ENCODE measurements around the gene LIM2. TPM values are rescaled to one million over a fixed set of nuclear protein-coding genes. Genes with fewer than 3 reads are reported as not detected.

Gene LIM2
- total and polyA plus RNA-seq, 10 donors: not detected

DNA sequence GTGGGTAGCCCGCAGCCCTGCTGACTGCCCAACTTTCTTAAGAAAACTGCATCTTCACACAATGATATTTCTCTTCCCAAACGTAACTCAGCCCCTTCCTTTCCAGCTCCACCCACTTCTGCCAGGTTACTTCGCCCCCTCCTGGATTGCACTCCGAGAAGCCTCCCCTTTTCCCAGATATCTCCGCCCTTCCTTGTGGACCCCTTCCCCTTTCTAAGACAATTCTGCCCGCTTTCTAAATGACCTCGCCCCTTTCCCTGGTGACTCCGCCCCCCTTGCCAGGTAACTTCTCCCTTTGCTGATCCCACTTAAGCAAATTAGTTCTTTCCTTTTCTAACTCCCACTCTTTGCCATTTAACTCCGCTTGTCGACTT lies 48.5 kb downstream of the LIM2 start:
- Histone ChIP-seq H3K27me3 (replicated peaks in 1 of 7) (peaks cover 0 to 12% (median 0%) of the 10 kb centered on the region in 7 donors), H3K4me3 (peak overlapping the region; percentile 61 to 92 (median 72)), H3K36me3 (peaks cover 0 to 4% (median 0%) of the 10 kb centered on the region in 6 donors), H3K9me3 (no peaks in the 10 kb centered on the region), H3K27ac (peak overlapping the region in 7 of 8 donors; percentile 41 to 85 (median 69)), H3K4me1 (peaks cover 9 to 51% (median 26%) of the 10 kb centered on the region in 6 donors)
- intact Hi-C loops (cut with DNase I; ENCODE audit: low total_unique reads): loop anchor here (5.0 kb wide), 1 partner anchor 103 kb away; no protein-coding TSS in a partner anchor
- no peak for DNase-seq
- TF ChIP-seq POLR2A (IDR thresholded peaks at IDR 0.05) (no peak), POLR2AphosphoS5 (IDR thresholded peaks at IDR 0.05) (no peak)
- TF ChIP-seq, protein P1, sequence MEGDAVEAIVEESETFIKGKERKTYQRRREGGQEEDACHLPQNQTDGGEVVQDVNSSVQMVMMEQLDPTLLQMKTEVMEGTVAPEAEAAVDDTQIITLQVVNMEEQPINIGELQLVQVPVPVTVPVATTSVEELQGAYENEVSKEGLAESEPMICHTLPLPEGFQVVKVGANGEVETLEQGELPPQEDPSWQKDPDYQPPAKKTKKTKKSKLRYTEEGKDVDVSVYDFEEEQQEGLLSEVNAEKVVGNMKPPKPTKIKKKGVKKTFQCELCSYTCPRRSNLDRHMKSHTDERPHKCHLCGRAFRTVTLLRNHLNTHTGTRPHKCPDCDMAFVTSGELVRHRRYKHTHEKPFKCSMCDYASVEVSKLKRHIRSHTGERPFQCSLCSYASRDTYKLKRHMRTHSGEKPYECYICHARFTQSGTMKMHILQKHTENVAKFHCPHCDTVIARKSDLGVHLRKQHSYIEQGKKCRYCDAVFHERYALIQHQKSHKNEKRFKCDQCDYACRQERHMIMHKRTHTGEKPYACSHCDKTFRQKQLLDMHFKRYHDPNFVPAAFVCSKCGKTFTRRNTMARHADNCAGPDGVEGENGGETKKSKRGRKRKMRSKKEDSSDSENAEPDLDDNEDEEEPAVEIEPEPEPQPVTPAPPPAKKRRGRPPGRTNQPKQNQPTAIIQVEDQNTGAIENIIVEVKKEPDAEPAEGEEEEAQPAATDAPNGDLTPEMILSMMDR (IDR thresholded peaks at IDR 0.05 in 8 of 11, conservative IDR thresholded peaks at IDR 0.05 in 3 of 11): no peak
- 1 to 2% (median 1%) methylated on average over 10 of the region's 10 CpGs for WGBS, 5 donors

DNA sequence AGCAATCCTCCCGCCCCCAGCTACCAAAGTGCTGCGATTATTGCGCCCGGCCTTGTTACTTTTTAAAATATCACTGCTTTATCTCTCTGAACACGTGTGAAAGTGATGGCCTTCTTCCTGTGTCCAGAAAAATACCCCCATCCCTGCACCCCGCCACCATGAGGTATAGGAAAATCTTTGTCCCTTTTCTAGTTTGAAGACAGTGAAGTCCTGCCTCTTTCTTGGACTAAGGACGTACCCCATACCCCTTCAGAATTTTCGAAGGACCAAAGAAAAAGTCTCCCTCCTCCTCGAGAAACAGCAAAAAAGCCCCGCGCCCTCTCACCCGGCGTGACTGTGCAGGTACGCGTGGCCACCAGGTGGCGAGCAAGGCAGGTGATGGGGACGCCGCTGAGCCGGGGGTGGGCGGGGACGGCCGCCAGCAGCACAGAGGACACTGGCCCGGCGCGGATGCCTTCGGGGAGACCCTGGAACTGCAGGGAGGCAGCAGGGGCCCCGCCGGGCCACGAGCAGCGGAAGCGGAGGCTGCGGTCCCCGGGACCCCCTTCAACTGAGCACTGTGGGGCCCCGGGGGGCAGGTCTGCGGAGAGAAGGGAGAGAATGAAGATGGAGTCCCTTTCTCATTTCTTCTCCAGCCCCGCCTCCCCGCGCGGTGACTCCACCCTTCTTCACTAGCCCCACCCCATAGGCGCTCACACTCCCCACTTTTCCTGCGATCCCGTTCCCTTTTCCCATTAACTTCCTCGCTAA lies 49.0 kb downstream of the LIM2 start:
- TF ChIP-seq POLR2A (IDR thresholded peaks at IDR 0.05) (no peak), POLR2AphosphoS5 (IDR thresholded peaks at IDR 0.05) (peak in 2 of 3 donors; percentile 49 to 51)
- TF ChIP-seq, protein P1 (IDR thresholded peaks at IDR 0.05 in 8 of 11, conservative IDR thresholded peaks at IDR 0.05 in 3 of 11): peak; percentile 80 to 95 (median 89)
- peak overlapping the region in 7 of 8 donors; percentile 41 to 85 (median 69) for H3K27ac ChIP-seq
- peak; percentile 96 for DNase-seq
- no peaks in the 10 kb centered on the region for H3K9me3 ChIP-seq
- intact Hi-C loops (cut with DNase I; ENCODE audit: low total_unique reads): loop anchor here (5.0 kb wide), 1 partner anchor 104 kb away; no protein-coding TSS in a partner anchor
- 2 to 4% (median 2%) methylated on average over 41 to 43 of the region's 43 CpGs for WGBS, 5 donors
- H3K4me3 ChIP-seq: peak overlapping the region; percentile 61 to 92 (median 72)
- peaks cover 0 to 12% (median 0%) of the 10 kb centered on the region in 7 donors for H3K27me3 ChIP-seq (replicated peaks in 1 of 7)
- no peaks in the 10 kb centered on the region for H3K36me3 ChIP-seq
- H3K4me1 ChIP-seq: peaks cover 9 to 45% (median 24%) of the 10 kb centered on the region in 6 donors

DNA sequence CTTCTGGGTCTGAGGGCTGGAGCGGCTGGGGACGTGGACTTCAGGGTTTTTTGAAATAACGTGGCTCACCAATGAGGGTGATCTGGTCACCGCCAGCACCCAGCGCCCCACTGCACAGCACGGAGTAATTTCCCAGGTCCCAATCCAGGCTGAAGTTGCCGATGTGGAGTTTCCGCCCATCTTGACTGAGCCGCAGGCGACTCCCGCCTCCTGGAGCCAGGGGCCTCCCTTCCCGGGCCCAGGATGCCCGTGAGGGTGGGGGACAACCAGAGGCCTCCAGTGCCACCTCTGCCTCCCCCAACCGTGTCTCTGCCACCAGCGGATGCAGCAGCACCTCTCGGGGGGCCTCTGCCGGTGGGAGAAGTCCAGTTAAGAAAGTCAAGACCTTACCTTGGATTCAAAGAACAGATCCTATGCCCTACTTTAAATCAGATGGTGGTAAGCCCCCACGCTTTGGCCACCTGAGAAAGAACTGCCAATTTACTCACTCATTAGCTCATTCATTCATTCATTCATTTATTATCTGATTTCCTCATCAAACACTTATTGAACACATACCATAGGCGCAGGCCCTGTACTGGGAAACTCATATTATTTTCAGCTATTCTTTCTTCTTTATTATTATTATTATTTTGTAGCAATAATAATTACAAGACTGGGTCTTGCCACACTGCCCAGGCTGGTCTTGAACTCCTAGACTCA lies 49.8 kb downstream of the LIM2 start:
- WGBS, 5 donors: 82 to 84% (median 84%) methylated on average over 9 to 19 of the region's 19 CpGs
- DNase-seq: no peak
- Histone ChIP-seq H3K27me3 (replicated peaks in 1 of 7) (peaks cover 0 to 12% (median 0%) of the 10 kb centered on the region in 7 donors), H3K9me3 (no peaks in the 10 kb centered on the region), H3K4me1 (peaks cover 9 to 38% (median 22%) of the 10 kb centered on the region in 6 donors), H3K4me3 (peak overlapping the region in 1 of 8 donors; percentile 61), H3K27ac (no peak overlapping the region), H3K36me3 (no peaks in the 10 kb centered on the region)
- no peak for TF ChIP-seq POLR2AphosphoS5 (IDR thresholded peaks at IDR 0.05)
- TF ChIP-seq, protein P1 (IDR thresholded peaks at IDR 0.05 in 8 of 11, conservative IDR thresholded peaks at IDR 0.05 in 3 of 11): no peak
- no peak for TF ChIP-seq POLR2A (IDR thresholded peaks at IDR 0.05)
- intact Hi-C loops (cut with DNase I; ENCODE audit: low total_unique reads): loop anchor here (5.0 kb wide), 1 partner anchor 104 kb away; no protein-coding TSS in a partner anchor
